NCI-H1417 (cell line): ENCODE results near the gene KRT33A.
A peak's percentile ranks its signal among the peaks of the same experiment; 100 is the strongest.
"Not testable (repeated sequence)": the region's sequence is repeated elsewhere in the genome, so short reads cannot be mapped to it uniquely, and the experiment has no call there.

Source experiments
- DNase-seq, 3 experiments: peaks; one replicate each; lab custom pipeline; 2025; lab: John Stamatoyannopoulos, UW

KRT33A gene

DNA sequence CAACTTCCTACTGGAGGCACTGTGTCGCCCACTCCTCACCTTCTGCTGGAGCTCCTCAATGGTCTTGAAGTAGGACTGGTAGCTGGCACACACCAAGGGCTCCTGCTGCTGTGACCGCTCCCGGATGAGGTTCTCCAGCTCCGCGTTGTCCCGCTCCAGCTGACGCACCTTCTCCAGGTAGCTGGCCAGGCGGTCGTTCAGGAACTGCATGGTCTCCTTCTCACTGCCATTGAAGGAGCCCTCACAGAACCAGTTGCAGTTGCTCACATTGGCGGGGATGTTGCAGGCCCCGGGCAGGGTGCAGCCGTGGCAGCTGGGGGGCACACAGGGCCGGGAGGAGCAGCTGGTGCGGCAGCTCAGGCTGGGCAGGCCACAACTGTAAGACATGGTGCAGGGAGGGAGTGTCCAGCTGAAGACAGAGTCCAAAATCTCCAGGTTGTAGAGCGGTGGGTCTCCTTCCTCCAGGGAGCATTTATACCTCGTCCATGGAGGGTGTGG lies at the start of gene KRT33A:
KRT33A (minus strand) TSS at position 448 of the 498 bp plus-strand sequence; CDS start at position 387, 61 bp downstream.
- DNase-seq, result not testable (repeated sequence)

DNA sequence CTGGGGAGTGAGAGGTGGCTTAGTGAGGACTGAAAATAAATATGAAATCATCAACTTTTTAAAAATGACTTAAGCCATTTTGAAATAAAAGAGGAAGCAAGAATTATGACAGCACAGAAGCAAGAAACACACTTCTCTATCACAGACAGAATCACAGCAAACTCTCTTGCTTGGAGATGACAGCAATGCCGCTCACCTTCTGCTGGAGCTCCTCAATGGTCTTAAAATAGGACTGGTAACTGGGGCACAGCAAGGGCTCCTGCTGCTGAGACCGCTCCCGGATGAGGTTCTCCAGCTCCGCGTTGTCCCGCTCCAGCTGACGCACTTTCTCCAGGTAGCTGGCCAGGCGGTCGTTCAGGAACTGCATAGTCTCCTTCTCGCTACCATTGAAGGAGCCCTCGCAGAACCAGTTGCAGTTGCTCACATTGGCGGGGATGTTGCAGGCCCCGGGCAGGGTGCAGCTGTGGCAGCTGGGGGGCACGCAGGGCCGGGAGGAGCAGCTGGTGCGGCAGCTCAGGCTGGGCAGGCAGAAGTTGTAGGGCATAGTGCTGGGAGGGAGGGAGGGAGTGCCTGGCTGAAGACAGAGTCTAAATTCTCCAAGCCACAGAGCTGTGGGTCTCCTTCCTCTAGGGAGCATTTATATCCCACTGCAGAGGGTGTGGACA lies 46.5 kb upstream of the KRT33A start, which contains the start of gene KRT31:
KRT31 (minus strand) TSS at position 613 of the 665 bp plus-strand sequence; CDS start at position 544, 69 bp downstream.
- DNase-seq, result no peak

GRCh38 chr17:41396340-41396739 lies 45.7 kb upstream of the KRT33A start:
- DNase-seq, result no peak

- no peak for DNase-seq
These were observed 45.0 kb upstream of the KRT33A start for GRCh38 chr17:41395611-41396010.

GRCh38 chr17:41395044-41395443 lies 44.4 kb upstream of the KRT33A start:
- DNase-seq, result not testable (repeated sequence)

DNA sequence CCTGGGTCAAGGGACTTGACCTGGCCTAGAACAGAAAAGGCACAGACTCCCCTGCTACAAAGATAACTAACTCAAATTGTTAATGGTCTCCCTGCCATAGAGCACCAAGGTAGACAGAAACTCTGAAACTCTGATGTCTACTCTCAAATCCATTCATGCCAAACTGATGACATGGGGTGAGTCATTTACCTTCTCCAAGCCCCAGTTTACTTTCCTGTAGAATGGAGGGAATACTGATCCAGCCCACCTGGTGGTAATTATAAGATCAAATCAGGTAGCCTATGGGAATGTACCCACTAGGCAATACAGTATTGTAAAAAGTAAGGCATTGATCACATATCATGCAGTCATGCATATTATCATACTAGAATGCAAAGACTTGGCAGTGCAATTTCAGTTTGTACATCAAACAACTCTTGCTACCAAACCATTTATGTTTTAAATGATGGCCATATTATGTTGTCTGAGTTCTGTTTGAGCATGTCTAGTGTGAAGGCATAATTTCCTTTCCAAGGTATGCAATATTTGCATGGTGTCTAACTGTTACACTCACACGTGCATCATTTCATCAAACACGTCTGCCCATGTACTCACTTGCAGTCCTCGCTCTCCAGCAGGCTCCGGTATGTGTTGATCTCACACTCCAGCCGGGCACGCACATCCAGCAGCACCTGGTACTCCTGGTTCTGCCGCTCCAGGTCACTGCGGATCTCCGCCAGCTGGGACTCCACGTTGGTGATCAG lies 43.8 kb upstream of the KRT33A start:
- no peak for DNase-seq

- DNase-seq, result no peak
These were observed 43.2 kb upstream of the KRT33A start for GRCh38 chr17:41393826-41394225.

DNA sequence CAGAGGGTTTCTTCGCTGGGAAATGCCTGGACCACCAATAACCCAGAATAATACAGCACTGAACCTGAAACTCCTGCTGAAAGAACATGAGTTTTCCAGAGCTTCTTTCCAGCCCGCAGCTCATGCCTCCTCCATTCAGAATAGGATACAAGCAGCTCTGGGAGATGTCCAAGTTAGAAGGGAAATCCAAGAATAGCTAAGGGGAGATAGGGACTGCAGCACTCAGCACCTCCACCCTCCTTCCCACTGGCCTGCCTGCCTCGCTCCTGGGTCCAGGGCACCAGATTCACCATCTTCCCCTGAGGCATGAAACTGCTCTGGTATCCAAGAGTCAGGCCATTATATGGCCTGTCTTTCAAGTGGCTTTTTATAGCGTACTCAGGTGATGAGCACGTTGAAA lies 42.7 kb upstream of the KRT33A start:
- DNase-seq, result peak in 1 of 3 experiments; percentile 13

DNA sequence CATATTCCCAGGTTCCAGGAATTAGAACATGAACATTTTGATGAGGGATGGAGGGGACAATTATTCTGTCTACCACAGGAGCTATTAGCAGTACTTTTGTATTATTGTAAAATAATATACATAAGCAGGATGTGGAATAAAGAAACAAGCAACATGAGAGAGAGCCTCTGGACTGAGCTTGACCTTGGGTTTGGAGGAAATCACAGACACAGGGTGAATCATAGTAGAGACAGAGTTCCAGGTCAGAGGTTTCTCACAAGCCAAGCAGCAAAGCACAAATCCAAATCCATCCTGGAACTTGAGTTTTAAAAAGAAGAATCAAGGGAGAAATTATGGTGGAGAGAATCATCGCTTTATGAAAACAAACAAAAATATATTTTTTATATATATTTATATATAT lies 41.6 kb upstream of the KRT33A start:
- no peak for DNase-seq

DNA sequence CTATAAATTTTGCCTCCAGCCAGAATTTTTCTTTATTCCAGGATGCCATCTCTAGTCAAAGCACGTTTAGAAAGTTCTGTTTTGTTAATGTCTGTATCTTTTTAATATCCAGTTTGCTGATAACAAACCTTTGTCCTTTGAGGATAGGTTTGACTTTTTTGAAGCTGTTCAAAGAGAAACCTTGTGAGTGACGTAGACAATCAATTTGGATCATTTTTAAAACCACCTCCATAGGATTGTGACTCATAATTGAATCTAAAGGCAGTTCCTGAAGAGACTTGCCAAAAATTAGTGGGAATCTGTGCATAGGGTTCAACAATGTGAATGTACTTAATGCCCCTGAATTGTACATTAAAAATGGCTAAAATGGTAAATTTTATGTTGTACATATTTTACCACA lies 40.9 kb upstream of the KRT33A start:
- DNase-seq, result no peak

- no peak for DNase-seq
These were observed 39.8 kb upstream of the KRT33A start for GRCh38 chr17:41390411-41390938.

DNA sequence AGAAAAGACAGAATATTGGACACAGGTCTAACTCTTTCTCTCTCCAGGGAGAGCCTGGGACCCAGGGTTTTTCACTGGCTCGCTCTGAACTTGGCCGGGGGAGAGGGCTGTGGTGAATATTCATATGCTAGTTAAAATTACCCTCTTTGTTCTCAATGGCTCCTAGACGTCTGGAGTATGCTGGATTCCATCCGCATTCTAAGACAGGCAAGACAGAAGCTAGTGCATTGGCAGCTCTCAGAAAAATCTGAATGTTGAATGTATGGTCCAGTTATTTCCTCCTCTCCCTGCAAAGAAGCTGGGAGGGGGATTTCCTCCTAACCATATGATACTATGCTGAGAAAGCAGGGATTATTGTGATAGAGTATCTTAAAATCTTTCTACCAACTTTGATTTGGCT lies 37.0 kb upstream of the KRT33A start:
- DNase-seq, result no peak

DNA sequence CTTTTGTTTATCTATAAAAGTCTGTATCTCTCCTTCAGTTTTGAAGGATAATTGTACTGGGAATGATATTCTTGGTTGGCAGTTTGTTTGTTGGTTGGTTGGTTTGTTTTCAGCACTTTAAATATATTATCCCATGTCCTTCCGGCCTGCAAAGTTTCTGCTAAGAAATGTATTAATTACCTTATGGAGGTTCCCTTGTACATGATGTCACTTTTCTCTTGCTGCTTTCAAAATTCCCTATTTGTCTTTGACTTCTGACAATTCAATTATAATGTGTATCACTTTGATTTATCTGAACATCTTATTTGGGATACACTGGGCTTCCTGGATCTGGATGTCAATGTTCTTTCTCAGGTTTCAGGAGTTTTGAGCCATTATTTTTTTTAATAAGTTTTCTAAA lies 35.6 kb upstream of the KRT33A start:
- DNase-seq, result no peak

DNA sequence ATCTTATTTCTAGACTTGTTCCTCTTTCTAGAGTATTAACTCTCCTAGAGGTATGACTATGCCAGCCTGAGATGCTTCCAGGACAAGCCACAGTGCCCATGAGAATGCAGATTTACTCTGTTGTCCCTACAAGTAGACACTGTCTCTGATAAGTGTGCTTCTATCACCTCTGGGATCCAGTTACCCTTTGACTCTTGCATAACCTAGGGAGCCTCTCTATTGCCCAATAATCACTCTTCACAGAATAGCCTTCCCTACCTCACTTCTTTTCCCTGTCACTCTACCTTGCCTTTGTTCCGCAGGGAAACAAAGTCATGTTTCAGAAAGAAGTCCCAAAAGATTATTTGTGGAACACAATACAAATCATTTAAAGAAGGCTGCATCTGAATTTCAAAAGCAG lies 33.1 kb upstream of the KRT33A start:
- DNase-seq, result no peak

DNA sequence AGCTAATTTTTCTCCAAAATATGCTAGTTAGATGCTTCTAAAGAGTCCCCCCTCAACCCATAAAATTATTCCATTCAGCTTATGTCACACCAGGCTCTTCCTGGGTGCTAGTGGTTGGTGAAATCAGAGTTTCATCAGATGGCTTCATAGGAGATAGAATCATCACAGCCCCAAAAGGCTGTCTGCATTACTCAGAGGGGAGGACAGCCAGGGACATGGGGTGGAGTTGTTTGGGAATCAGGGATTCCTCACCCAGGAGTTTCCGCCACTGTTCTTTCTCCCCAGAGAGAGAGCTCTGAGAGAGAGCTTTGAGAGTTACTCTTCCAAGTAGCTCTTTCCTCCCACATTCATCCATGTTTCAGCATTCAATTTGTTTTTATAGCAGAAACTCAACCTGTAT lies 31.8 kb upstream of the KRT33A start:
- DNase-seq, result no peak

DNA sequence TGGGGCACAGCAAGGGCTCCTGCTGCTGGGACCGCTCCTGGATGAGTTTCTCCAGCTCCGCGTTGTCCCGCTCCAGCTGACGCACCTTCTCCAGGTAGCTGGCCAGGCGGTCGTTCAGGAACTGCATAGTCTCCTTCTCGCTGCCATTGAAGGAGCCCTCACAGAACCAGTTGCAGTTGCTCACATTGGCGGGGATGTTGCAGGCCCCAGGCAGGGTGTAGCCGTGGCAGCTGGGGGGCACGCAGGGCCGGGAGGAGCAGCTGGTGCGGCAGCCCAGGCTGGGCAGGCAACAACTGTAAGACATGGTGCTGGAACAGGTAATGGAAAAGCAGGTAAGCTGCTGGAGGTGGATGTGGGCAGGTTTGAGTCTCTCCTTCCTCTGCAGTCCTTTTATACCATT lies 31.3 kb upstream of the KRT33A start, which contains the start of gene KRT34:
KRT34 (minus strand) TSS at position 364 of the 400 bp plus-strand sequence; CDS start at position 304, 60 bp downstream.
- DNase-seq, result not testable (repeated sequence)

DNA sequence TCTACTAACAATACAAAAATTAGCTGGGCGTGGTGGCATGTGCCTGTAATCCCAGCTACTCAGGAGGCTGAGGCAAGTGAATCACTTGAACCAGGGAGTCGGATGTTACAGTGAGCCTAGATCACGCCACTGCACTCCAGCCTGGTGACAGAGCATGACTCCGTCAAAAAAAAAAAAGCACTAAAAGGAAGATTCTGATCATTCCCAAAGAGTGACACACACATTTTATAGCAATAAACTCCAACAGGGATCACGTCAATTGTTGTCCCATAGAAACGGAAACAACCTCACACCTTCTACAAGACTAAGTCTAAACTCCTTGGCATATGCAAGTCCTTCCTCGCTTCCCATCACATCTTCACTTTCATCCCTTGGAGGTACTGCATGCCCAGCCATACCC lies 29.5 kb upstream of the KRT33A start:
- DNase-seq, result not testable (repeated sequence)

DNA sequence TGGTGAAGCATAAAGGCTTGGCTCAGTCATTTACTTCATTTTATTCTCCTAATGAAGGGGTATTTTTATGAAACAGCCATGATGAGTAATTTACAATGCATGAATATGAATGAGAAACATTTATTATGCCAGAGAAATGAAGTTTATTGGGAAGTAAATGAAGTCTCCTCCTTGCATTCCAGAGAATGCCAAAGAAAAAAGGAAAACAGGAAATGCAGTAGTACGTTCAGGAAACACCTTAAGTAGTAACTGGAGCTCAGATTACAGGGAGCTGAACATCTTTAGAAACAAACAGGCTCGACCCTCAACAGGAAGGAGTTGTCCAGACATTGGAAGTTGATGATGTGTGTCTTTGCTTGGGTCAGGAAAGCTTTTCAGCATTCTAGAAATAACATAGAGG lies 26.9 kb upstream of the KRT33A start:
- no peak for DNase-seq

DNA sequence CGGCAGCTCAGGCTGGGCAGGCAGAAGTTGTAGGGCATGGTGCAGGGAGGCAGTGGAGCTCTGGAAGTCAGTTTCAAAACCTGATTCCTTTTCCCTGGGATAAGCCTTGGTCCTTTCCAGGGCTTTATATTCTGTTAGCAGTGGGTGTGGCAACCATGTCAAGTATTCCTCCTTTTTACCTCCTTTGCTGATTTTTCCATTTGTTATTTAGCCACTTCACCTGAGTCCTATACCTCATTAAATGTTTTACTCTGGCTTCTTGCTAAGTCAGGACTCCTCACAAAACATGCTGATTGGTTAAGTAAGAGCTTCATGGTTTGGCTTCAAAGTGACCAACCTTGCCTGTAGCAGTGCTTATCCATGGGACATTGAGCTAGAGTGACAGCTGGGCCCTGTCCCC lies 19.1 kb upstream of the KRT33A start, which contains the start of gene KRT33B:
KRT33B (minus strand) TSS at position 101 of the 400 bp plus-strand sequence; CDS start at position 38, 63 bp downstream.
- no peak for DNase-seq

- no peak for DNase-seq
These were observed 18.4 kb upstream of the KRT33A start for GRCh38 chr17:41369023-41369422.

DNA sequence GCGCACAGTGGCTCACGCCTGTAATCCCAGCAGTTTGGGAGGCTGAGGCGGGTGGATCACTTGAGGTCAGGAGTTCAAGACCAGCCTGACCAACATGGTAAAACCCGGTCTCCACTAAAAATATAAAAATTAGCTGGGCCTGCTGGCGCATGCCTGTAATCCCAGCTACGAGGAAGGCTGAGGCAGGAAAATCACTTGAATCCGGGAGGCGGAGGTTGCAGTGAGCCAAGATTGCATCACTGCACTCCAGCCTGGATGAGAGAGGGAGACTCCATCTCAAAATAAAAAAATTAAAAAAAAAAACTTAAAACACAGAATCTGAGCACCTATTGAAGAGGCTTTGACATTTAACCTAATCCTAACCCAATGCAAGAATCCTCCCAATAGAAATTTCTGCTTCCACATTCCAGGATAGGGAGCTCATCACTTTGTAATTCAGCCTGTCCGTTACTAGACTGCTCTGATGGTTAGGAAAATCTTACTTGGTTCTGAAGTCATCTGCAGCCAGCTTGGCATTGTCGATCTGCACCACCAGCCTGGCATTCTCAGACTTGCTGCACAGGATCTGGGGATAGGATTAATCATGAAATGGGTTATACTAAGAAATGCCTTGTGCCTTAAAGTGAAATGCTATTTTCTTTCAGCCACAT lies 16.9 kb upstream of the KRT33A start:
- no peak for DNase-seq

DNA sequence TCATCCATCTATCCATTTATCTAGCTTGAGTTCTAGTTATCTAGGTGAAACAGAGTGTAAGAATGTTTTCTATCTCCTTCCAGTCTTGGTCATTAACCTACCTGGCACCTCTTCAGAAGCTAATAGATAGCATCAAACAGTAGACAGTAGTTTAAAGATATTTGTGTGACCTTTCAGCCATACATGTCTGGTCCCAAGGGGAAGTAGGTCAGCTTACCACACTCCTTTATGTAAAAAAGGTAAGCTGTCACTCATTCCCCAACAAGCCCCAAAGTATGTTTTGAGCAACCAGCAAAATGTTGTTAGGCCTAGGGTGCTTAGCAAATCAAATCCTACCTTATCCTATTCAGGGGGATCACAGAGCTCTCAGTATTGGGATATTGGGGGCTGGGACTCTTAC lies 15.4 kb upstream of the KRT33A start:
- no peak for DNase-seq
